GM23248 (cell line): ENCODE data around the gene JSRP1.

Experiments used
- EZH2 ChIP-seq: fragments of 200-600 bp; sonication (generic); IDR thresholded peaks from 2 replicates; pipeline ENCODE4 v1.6.1; 2018; ENCODE audit warnings: antibody characterized with exemption, mild to moderate bottlenecking; ENCODE audit not compliant: insufficient read depth, poor library complexity, severe bottlenecking
- EZH2phosphoT487 ChIP-seq: fragments of 200-600 bp; sonication (generic); IDR thresholded peaks from 2 replicates; pipeline ENCODE4 v1.6.1; 2018; ENCODE audit warnings: antibody characterized with exemption, moderate library complexity, mild to moderate bottlenecking, low read depth; ENCODE audit not compliant: insufficient read depth

- no peak for TF ChIP-seq EZH2
- TF ChIP-seq EZH2phosphoT487: no peak
Observed at GRCh38 chr19:2288818-2289713, 32.8 kb upstream of the JSRP1 start.
